ENCODE results near the gene GRIA4.

DNA sequence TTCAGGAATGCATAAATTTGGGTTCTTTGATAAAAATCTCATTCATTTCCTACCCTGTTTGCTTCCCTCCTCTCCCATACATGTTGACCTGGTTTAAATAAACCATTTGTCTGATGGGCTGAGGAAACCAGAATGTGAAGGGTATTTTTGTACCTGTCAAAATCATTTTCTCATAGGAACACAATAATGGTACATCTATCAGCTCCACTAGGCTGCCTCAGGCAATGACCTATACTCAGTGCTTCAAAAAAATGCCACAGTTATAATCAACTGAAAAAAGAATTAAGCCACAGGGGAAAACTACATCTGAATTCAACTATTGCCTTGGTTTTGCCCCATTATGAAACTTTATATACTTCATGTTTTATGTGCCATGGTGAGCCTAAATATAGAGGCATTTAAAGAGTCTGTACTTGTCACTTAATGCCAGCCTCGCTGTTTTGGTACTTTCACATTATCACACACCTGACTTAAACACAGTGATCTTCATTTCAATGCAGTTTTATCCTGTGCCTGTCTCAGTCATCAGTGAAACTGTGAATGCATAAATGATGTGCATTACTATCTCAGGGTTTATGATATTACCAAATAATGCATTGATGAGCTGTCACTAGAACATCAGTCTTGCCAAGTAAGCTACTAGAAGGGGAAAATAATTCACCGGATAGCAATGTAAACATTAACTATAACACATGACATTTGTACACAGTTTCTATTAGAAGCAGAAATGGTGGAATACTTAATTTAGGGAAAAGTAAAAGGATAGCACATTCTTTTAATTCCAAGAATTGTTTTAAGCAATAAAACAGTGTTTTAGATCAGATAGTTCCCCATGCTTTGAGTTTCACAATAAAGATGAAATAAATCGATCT, 319.4 kb downstream of the GRIA4 start:
- TF ChIP-seq TAF1 (conservative IDR thresholded peaks at IDR 0.05), result no peak
- TF ChIP-seq, protein P1, sequence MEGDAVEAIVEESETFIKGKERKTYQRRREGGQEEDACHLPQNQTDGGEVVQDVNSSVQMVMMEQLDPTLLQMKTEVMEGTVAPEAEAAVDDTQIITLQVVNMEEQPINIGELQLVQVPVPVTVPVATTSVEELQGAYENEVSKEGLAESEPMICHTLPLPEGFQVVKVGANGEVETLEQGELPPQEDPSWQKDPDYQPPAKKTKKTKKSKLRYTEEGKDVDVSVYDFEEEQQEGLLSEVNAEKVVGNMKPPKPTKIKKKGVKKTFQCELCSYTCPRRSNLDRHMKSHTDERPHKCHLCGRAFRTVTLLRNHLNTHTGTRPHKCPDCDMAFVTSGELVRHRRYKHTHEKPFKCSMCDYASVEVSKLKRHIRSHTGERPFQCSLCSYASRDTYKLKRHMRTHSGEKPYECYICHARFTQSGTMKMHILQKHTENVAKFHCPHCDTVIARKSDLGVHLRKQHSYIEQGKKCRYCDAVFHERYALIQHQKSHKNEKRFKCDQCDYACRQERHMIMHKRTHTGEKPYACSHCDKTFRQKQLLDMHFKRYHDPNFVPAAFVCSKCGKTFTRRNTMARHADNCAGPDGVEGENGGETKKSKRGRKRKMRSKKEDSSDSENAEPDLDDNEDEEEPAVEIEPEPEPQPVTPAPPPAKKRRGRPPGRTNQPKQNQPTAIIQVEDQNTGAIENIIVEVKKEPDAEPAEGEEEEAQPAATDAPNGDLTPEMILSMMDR (IDR thresholded peaks at IDR 0.05; ENCODE audit: low read depth, low read length, missing input control), result no peak
- no peak for TF ChIP-seq FOXA1 (IDR thresholded peaks at IDR 0.05)
- TF ChIP-seq EGR1 (IDR thresholded peaks at IDR 0.05; ENCODE audit: low read depth in 2 of 2), result no peak
- no peak for TF ChIP-seq YY1 (IDR thresholded peaks at IDR 0.05)
- no peak for TF ChIP-seq MAX (IDR thresholded peaks at IDR 0.05)
- TF ChIP-seq RXRA (IDR thresholded peaks at IDR 0.05), result no peak

All from liver (tissue), 3 donors.